Aorta (tissue), 5 donors: ENCODE measurements around the gene ATG7. TPM values are rescaled to one million over a fixed set of nuclear protein-coding genes. Genes with fewer than 3 reads are reported as not detected.

Experiments
- ATAC-seq: fragments of 200-7000 bp; cut with Tn5 transposase; one replicate; pipeline ENCODE4 v1.9.1; 2022; ENCODE audit warnings: moderate library complexity; ENCODE audit not compliant: low FRiP score
- DNase-seq, 2 donors: peaks; one replicate each; pipeline ENCODE4 v3.0.0-alpha.2; 2020
- H3K27ac ChIP-seq, 2 donors: one replicate each; pipeline ENCODE4 v1.5.1; 2013; ENCODE audit warnings: low read length in 2 of 2, mild to moderate bottlenecking in 2 of 2, moderate library complexity in 2 of 2, control low read depth in 1 of 2, inconsistent platforms in 1 of 2, low read depth in 1 of 2
- H3K27me3 ChIP-seq, 2 donors: one replicate each; pipeline ENCODE4 v1.6.1; 2013; ENCODE audit warnings: control low read depth in 1 of 2, low read length in 1 of 2, mild to moderate bottlenecking in 1 of 2, moderate library complexity in 1 of 2; ENCODE audit not compliant: insufficient read depth in 2 of 2, control insufficient read depth in 1 of 2
- H3K36me3 ChIP-seq, 2 donors: one replicate each; pipeline ENCODE4 v1.6.1; 2013; ENCODE audit warnings: control low read depth in 1 of 2, low read length in 1 of 2, mild to moderate bottlenecking in 1 of 2; ENCODE audit not compliant: insufficient read depth in 2 of 2, control insufficient read depth in 1 of 2
- H3K4me1 ChIP-seq, 2 donors: one replicate each; pipeline ENCODE4 v1.6.1; 2013; ENCODE audit warnings: low read length in 2 of 2, control low read depth in 1 of 2, mild to moderate bottlenecking in 1 of 2, moderate library complexity in 1 of 2; ENCODE audit not compliant: insufficient read depth in 2 of 2, control insufficient read depth in 1 of 2
- H3K4me3 ChIP-seq, 2 donors: one replicate each; pipeline ENCODE4 v1.5.1; 2013; ENCODE audit warnings: low read length in 2 of 2, control low read depth in 1 of 2, mild to moderate bottlenecking in 1 of 2
- H3K9me3 ChIP-seq: one replicate; pipeline ENCODE4 v1.6.1; 2013; ENCODE audit warnings: mild to moderate bottlenecking, low read length; ENCODE audit not compliant: control insufficient read depth
- WGBS, 2 donors: extraction: QIAGEN DNeasy Blood & Tissue Kit; methylation state at CpG; one replicate each; pipeline ENCODE4 v1.1.7; 2013; 5-methylcytosine and 5-hydroxymethylcytosine counted together
- intact Hi-C, 2 donors: fragments of 100-400 bp; cut with DNase I; formaldehyde crosslinking; loops; one replicate each; pipeline versions ENCODE4 v1.14.2 to v1.15.0; 2022
- polyA plus RNA-seq, 2 donors: library from polyadenylated mRNA; stranded (reverse); fragments of 200-250 nt; gene quantifications; one replicate each; pipeline ENCODE4 v1.2.3, GENCODE V29; 2013
- total RNA-seq, 2 donors: library from RNA; stranded (reverse); fragmentation: NEBNext Ultra II Directional; extraction: Animal tissue kit (Norgen Biotek cat#: 25700); gene quantifications; one replicate each; pipeline ENCODE4 v1.2.1, GENCODE V29; 2021
- donor health status: healthy with polysubstance abuse.
- donor health status: Bipolar disorder and iron deficiency.
- donor health status: DM: no; HTN: no; CAD: no.
- donor health status: DM: no; HTN: no; CAD: no.
- donor health status: DM: yes; HTN: yes; CAD: no.

Gene ATG7
- total and polyA plus RNA-seq, 4 donors: 5.1 to 84.1 (median 29.1) TPM

- ATAC-seq: no peak
- H3K27ac ChIP-seq: no peak overlapping the region
- no peak overlapping the region for H3K4me3 ChIP-seq
- H3K4me1 ChIP-seq: no peaks in the 10 kb centered on the region
- H3K36me3 ChIP-seq: no peaks in the 10 kb centered on the region
- intact Hi-C loops: loop anchor here (5.0 to 10.0 kb wide), 2 partner anchors 44 to 166 kb away; no protein-coding TSS in a partner anchor
- H3K9me3 ChIP-seq: no peaks in the 10 kb centered on the region
- peak; percentile 30 to 76 for DNase-seq
- H3K27me3 ChIP-seq: no peaks in the 10 kb centered on the region
- WGBS, 2 donors: 91 to 92% methylated on average over 17 of the region's 17 CpGs
Measured at GRCh38 chr3:11551036-11551435, 278.8 kb downstream of the ATG7 start.

GRCh38 chr3:11552289-11553264, 280.4 kb downstream of the ATG7 start:
- Histone ChIP-seq H3K36me3 (no peaks in the 10 kb centered on the region), H3K9me3 (no peaks in the 10 kb centered on the region), H3K4me3 (no peak overlapping the region), H3K27me3 (no peaks in the 10 kb centered on the region), H3K4me1 (no peaks in the 10 kb centered on the region), H3K27ac (peak overlapping the region in 1 of 2 donors; percentile 52)
- no peak for ATAC-seq
- peak; percentile 34 to 75 for DNase-seq
- 88% methylated on average over 16 of the region's 16 CpGs for WGBS, 2 donors
- intact Hi-C loops: loop anchor here (5.0 to 10.0 kb wide), 2 partner anchors 45 to 168 kb away; no protein-coding TSS in a partner anchor

- no peaks in the 10 kb centered on the region for H3K9me3 ChIP-seq
- no peaks in the 10 kb centered on the region for H3K36me3 ChIP-seq
- peak; percentile 73 to 83 for DNase-seq
- WGBS, 2 donors: 10 to 15% methylated on average over 17 of the region's 17 CpGs
- H3K4me3 ChIP-seq: no peak overlapping the region
- intact Hi-C loops: loop anchor here (5.0 to 10.0 kb wide), 2 partner anchors 46 to 169 kb away; no protein-coding TSS in a partner anchor
- H3K27me3 ChIP-seq: no peaks in the 10 kb centered on the region
- no peaks in the 10 kb centered on the region for H3K4me1 ChIP-seq
- peak; percentile 82 for ATAC-seq
- H3K27ac ChIP-seq: peak overlapping the region; percentile 47 to 96
Measured at GRCh38 chr3:11553436-11554235, 281.4 kb downstream of the ATG7 start.

- peak; percentile 34 for ATAC-seq
- Histone ChIP-seq H3K4me3 (no peak overlapping the region), H3K27ac (peak overlapping the region; percentile 47 to 96), H3K9me3 (no peaks in the 10 kb centered on the region), H3K4me1 (no peaks in the 10 kb centered on the region), H3K36me3 (no peaks in the 10 kb centered on the region), H3K27me3 (no peaks in the 10 kb centered on the region)
- peak; percentile 48 to 55 for DNase-seq
- intact Hi-C loops: loop anchor here (5.0 to 10.0 kb wide), 2 partner anchors 47 to 169 kb away; no protein-coding TSS in a partner anchor
- 66 to 67% methylated on average over 3 of the region's 3 CpGs for WGBS, 2 donors
Measured at GRCh38 chr3:11554236-11554610, 282.0 kb downstream of the ATG7 start.

- H3K9me3 ChIP-seq: no peaks in the 10 kb centered on the region
- no peaks in the 10 kb centered on the region for H3K27me3 ChIP-seq
- peak in 1 of 2 donors; percentile 39 for DNase-seq
- peak overlapping the region in 1 of 2 donors; percentile 96 for H3K27ac ChIP-seq
- no peak overlapping the region for H3K4me3 ChIP-seq
- intact Hi-C loops: loop anchor here (5.0 to 10.0 kb wide), 3 partner anchors 47 to 170 kb away; partner anchors contain the start of gene VGLL4 (in 1 of the 2)
- ATAC-seq: no peak
- no peaks in the 10 kb centered on the region for H3K4me1 ChIP-seq
- 92 to 93% methylated on average over 12 of the region's 12 CpGs for WGBS, 2 donors
- no peaks in the 10 kb centered on the region for H3K36me3 ChIP-seq
Measured at GRCh38 chr3:11554666-11555065, 282.5 kb downstream of the ATG7 start.

- intact Hi-C loops: loop anchor here (5.0 to 10.0 kb wide), 2 partner anchors 87 to 170 kb away; partner anchors contain the start of gene VGLL4 (in 1 of the 2)
- H3K27me3 ChIP-seq: no peaks in the 10 kb centered on the region
- no peaks in the 10 kb centered on the region for H3K9me3 ChIP-seq
- no peaks in the 10 kb centered on the region for H3K36me3 ChIP-seq
- no peak for ATAC-seq
- 56 to 67% methylated on average over 11 to 13 of the region's 13 CpGs for WGBS, 2 donors
- peak in 1 of 2 donors; percentile 50 for DNase-seq
- H3K4me3 ChIP-seq: no peak overlapping the region
- H3K27ac ChIP-seq: peak overlapping the region in 1 of 2 donors; percentile 96
- H3K4me1 ChIP-seq: no peaks in the 10 kb centered on the region
Measured at GRCh38 chr3:11555211-11555782, 283.1 kb downstream of the ATG7 start.

- Histone ChIP-seq H3K4me1 (no peaks in the 10 kb centered on the region), H3K27ac (peak overlapping the region in 1 of 2 donors; percentile 96), H3K9me3 (no peaks in the 10 kb centered on the region), H3K4me3 (no peak overlapping the region), H3K36me3 (no peaks in the 10 kb centered on the region), H3K27me3 (no peaks in the 10 kb centered on the region)
- intact Hi-C loops: loop anchor here (5.0 to 10.0 kb wide), 2 partner anchors 86 to 171 kb away; partner anchors contain the start of gene VGLL4 (in 1 of the 2)
- peak in 1 of 2 donors; percentile 43 for DNase-seq
- 72 to 75% methylated on average over 23 of the region's 23 CpGs for WGBS, 2 donors
- ATAC-seq: no peak
Measured at GRCh38 chr3:11555881-11556633, 283.9 kb downstream of the ATG7 start.
